DOHH2 (cell line): ENCODE results near the gene REV1.

Source experiments
- H3F3A ChIP-seq: fragments of 200-600 bp; sonication (generic), shearing (Covaris generic); 2 replicates; pipeline ENCODE4 v1.6.0; 2016; ENCODE audit warnings: antibody characterized with exemption, mild to moderate bottlenecking; ENCODE audit not compliant: control insufficient read depth, insufficient read depth
- H3K27ac ChIP-seq: fragments of 200-600 bp; sonication (generic); 2 replicates; pipeline ENCODE4 v1.5.1; 2014; ENCODE audit warnings: low read depth, mild to moderate bottlenecking, low read length, moderate library complexity
- H3K27me3 ChIP-seq: fragments of 200-600 bp; sonication (generic); 2 replicates; pipeline ENCODE4 v1.6.1; 2014; ENCODE audit warnings: mild to moderate bottlenecking, low read length, mixed read lengths; ENCODE audit not compliant: control insufficient read depth
- H3K36me3 ChIP-seq: fragments of 200-600 bp; sonication (generic); 2 replicates; pipeline ENCODE4 v1.6.1; 2014; ENCODE audit warnings: mild to moderate bottlenecking, low read length, moderate library complexity, mixed read lengths; ENCODE audit not compliant: control insufficient read depth
- H3K4me1 ChIP-seq: fragments of 200-600 bp; sonication (generic); 2 replicates; pipeline ENCODE4 v1.6.1; 2014; ENCODE audit warnings: mild to moderate bottlenecking, low read length, mixed read lengths; ENCODE audit not compliant: control insufficient read depth
- H3K4me2 ChIP-seq: fragments of 200-600 bp; sonication (generic); 2 replicates; pipeline ENCODE4 v1.6.0; 2014; ENCODE audit warnings: mild to moderate bottlenecking, low read length, moderate library complexity
- H3K4me3 ChIP-seq: fragments of 200-600 bp; sonication (generic); 2 replicates; pipeline ENCODE4 v1.5.1; 2014; ENCODE audit warnings: mild to moderate bottlenecking, low read length, mixed read lengths
- H3K79me2 ChIP-seq: fragments of 200-600 bp; sonication (generic); 2 replicates; pipeline ENCODE4 v1.6.1; 2014; ENCODE audit warnings: mild to moderate bottlenecking, low read length, mixed read lengths; ENCODE audit not compliant: control insufficient read depth
- H3K9me2 ChIP-seq: fragments of 200-600 bp; sonication (generic); replicated peaks from 2 replicates; pipeline ENCODE4 v1.6.1; 2014; ENCODE audit warnings: mild to moderate bottlenecking, low read length, mixed read lengths; ENCODE audit not compliant: control insufficient read depth
- H3K9me3 ChIP-seq: fragments of 200-600 bp; sonication (generic); 2 replicates; pipeline ENCODE4 v1.6.1; 2014; ENCODE audit warnings: antibody characterized with exemption, low read length, mixed read lengths; ENCODE audit not compliant: control insufficient read depth, insufficient read depth
- H4K20me1 ChIP-seq: fragments of 200-600 bp; sonication (generic); 2 replicates; pipeline ENCODE4 v1.6.0; 2014; ENCODE audit warnings: low read depth, mild to moderate bottlenecking, antibody characterized with exemption, low read length, moderate library complexity; ENCODE audit not compliant: control insufficient read depth, insufficient read depth
- CTCF ChIP-seq: fragments of 200-600 bp; sonication (generic); IDR thresholded peaks from one replicate; pipeline ENCODE4 v1.5.1; 2014; ENCODE audit warnings: antibody characterized with exemption, mild to moderate bottlenecking, low read depth, low read length; ENCODE audit not compliant: poor library complexity, severe bottlenecking
- EZH2phosphoT487 ChIP-seq: fragments of 200-600 bp; sonication (generic); IDR thresholded peaks from 2 replicates; pipeline ENCODE4 v1.6.1; 2017; ENCODE audit warnings: borderline replicate concordance, mild to moderate bottlenecking, antibody characterized with exemption, low read length, moderate library complexity, mixed read lengths

Gene REV1

DNA sequence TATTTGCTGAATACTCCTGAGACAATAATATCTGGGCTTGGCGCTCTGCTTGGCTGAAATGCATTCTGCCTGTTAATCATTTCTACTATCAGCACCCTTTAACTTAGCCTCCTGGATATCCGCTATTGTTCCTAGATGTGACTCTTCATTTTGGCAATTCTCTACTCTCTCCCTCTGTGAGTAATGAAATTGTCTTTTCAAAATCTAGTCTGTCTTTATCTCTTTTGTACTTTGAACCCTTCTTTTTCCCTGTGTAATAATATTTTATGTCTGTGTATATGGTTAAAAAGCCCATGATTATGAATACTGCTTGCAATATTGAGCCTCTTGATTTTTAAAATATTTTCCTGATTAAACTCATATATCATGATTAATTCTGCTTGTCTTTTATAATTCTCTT lies 6.2 kb upstream of the REV1 start:
- Histone ChIP-seq H3K4me3 (no peak overlapping the region), H3K36me3 (no peaks in the 10 kb centered on the region), H3F3A (no peaks in the 10 kb centered on the region), H3K9me3 (no peaks in the 10 kb centered on the region; the same call in 1 of the 2 replicates), H3K79me2 (no peaks in the 10 kb centered on the region), H3K27me3 (peaks cover 35% of the 10 kb centered on the region), H3K27ac (no peak overlapping the region), H3K4me1 (peaks cover 2% of the 10 kb centered on the region), H4K20me1 (no peaks in the 10 kb centered on the region), H3K4me2 (no peak overlapping the region), H3K9me2 (no peaks in the 10 kb centered on the region)
- no peak for TF ChIP-seq EZH2phosphoT487
- TF ChIP-seq CTCF = no peak

DNA sequence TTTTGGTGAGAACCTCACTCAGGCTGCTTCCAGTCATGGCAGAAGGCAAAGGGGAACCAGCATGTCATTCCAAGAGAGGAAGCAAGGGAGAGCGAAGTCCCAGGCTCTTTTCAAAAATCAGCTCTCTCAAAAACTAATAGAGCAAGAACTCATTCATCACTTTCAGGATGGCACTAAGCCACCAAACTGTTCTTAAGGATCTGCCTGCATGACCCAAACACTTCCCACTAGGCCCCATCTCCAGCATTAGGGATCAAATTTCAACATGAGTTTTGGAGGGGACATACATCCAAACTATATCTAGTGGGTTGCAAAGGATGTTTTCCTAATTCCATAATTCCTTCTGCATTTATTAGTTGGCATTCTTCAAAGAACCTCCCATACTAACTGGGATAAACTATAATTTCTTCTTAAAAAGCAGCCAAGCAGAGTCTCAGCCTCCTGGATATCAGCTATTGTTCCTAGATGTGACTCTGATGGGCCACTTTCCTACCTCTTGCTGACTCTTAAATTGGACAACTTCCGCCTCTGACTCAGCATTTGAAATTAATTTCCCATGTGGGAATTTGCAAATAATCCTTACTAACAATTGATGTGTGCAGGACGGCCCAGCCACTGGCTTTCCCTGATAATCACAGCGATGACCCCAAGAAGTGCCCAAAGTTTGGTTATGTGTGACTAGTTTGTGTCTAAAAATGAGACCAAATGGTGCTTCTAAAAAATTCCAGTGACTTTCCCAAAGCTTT lies 5.5 kb upstream of the REV1 start:
- H3K9me3 ChIP-seq = no peaks in the 10 kb centered on the region; the same call in 1 of the 2 replicates
- H3K4me2 ChIP-seq = no peak overlapping the region
- no peaks in the 10 kb centered on the region for H3K36me3 ChIP-seq
- TF ChIP-seq EZH2phosphoT487 (no peak), CTCF (no peak)
- H3K27ac ChIP-seq = no peak overlapping the region
- H3K9me2 ChIP-seq = no peaks in the 10 kb centered on the region
- no peak overlapping the region for H3K4me3 ChIP-seq
- H3F3A ChIP-seq = no peaks in the 10 kb centered on the region
- no peaks in the 10 kb centered on the region for H4K20me1 ChIP-seq
- no peaks in the 10 kb centered on the region for H3K79me2 ChIP-seq
- peaks cover 8% of the 10 kb centered on the region for H3K4me1 ChIP-seq
- peaks cover 35% of the 10 kb centered on the region for H3K27me3 ChIP-seq

DNA sequence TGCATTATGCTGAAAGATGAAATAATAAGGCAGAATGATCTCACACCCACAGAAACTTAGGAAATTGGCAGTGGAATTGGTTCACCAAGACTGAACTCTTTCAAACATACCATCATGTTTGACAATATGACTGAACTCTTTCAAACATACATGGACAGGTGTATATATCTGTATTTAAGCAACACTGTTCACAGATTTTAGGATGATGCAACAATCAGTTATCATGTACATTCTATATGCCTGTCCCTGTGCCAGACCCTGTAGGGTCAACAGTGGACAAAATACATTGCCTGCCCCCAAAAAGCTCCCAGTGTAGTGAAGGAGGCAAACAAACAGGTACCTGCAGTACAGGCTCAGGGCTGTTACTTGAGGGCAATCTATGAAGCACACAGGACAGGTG lies 2.9 kb upstream of the REV1 start:
- TF ChIP-seq EZH2phosphoT487 (no peak), CTCF (no peak)
- H3K4me2 ChIP-seq = no peak overlapping the region
- peaks cover 17% of the 10 kb centered on the region for H3K4me1 ChIP-seq
- no peak overlapping the region for H3K4me3 ChIP-seq
- peaks cover 16% of the 10 kb centered on the region; the same call in 1 of the 2 replicates for H3K27me3 ChIP-seq
- peaks cover 9% of the 10 kb centered on the region; the same call in 1 of the 2 replicates for H4K20me1 ChIP-seq
- H3F3A ChIP-seq = no peaks in the 10 kb centered on the region
- H3K79me2 ChIP-seq = peaks cover 16% of the 10 kb centered on the region
- no peaks in the 10 kb centered on the region; the same call in 1 of the 2 replicates for H3K9me3 ChIP-seq
- no peak overlapping the region for H3K27ac ChIP-seq
- H3K36me3 ChIP-seq = peaks cover 6% of the 10 kb centered on the region
- no peaks in the 10 kb centered on the region for H3K9me2 ChIP-seq
